PC-9 (cell line): ENCODE measurements around the gene MINPP1. TPM values are rescaled to one million over a fixed set of nuclear protein-coding genes. Genes with fewer than 3 reads are reported as not detected.
A peak's percentile ranks its signal among the peaks of the same experiment; 100 is the strongest.

Experiments used
- BruUV-seq: library from RNA; stranded (reverse); fragments of 400-500 nt; replicated peaks from 2 replicates; lab custom pipeline; 2021; lab: Mats Ljungman, UMichigan
- CTCF ChIA-PET: fragments of 300-600 bp; sonication (Branson Sonifier 250); formaldehyde crosslinking; loops from one replicate; lab custom pipeline; 2022; ENCODE audit warnings: antibody characterized with exemption; lab: Charles Lee
- POLR2A ChIA-PET: fragments of 300-600 bp; sonication (Branson Sonifier 250); formaldehyde crosslinking; loops from one replicate; lab custom pipeline; 2022; ENCODE audit warnings: antibody characterized with exemption; ENCODE audit not compliant: unreplicated experiment; lab: Charles Lee
- DNase-seq, 2 experiments: peaks; one replicate each; pipeline versions ENCODE4 v3.0.0 to v3.0.0-alpha.2; 2015 to 2022; ENCODE audit warnings: mixed read lengths in 1 of 2
- H2AFZ ChIP-seq: fragments of 200-600 bp; sonication (generic); 2 replicates; pipeline ENCODE4 v1.8.1; 2017; ENCODE audit warnings: antibody characterized with exemption
- H3F3A ChIP-seq: fragments of 200-600 bp; sonication (generic); 2 replicates; pipeline ENCODE4 v1.8.1; 2017; ENCODE audit warnings: antibody characterized with exemption, mild to moderate bottlenecking, low read depth; ENCODE audit not compliant: insufficient read depth
- H3K27ac ChIP-seq: fragments of 200-600 bp; sonication (generic); 2 replicates; pipeline ENCODE4 v1.6.1; 2016; ENCODE audit warnings: mixed run types
- H3K27me3 ChIP-seq: fragments of 200-600 bp; sonication (generic); 2 replicates; pipeline ENCODE4 v1.6.1; 2016; ENCODE audit warnings: low read depth, mixed run types; ENCODE audit not compliant: insufficient read depth
- H3K36me3 ChIP-seq: fragments of 200-600 bp; sonication (generic); 2 replicates; pipeline ENCODE4 v1.6.1; 2016; ENCODE audit warnings: low read depth, mixed run types
- H3K4me1 ChIP-seq: fragments of 200-600 bp; sonication (generic); replicated peaks from 2 replicates; pipeline ENCODE4 v1.6.1; 2016; ENCODE audit warnings: mixed run types; ENCODE audit not compliant: insufficient read depth
- H3K4me2 ChIP-seq: fragments of 200-600 bp; sonication (generic); 2 replicates; pipeline ENCODE4 v1.6.1; 2017; ENCODE audit warnings: mixed run types
- H3K4me3 ChIP-seq: fragments of 200-600 bp; sonication (generic); 2 replicates; pipeline ENCODE4 v1.6.1; 2016; ENCODE audit warnings: mixed run types
- H3K79me2 ChIP-seq: fragments of 200-600 bp; sonication (generic); 2 replicates; pipeline ENCODE4 v1.6.1; 2017; ENCODE audit warnings: low read depth, mixed run types
- H3K9me2 ChIP-seq: fragments of 200-600 bp; sonication (generic); 2 replicates; pipeline ENCODE4 v1.8.1; 2017; ENCODE audit warnings: mild to moderate bottlenecking; ENCODE audit not compliant: insufficient read depth
- H3K9me3 ChIP-seq: fragments of 200-600 bp; sonication (generic); 2 replicates; pipeline ENCODE4 v1.8.1; 2016; ENCODE audit warnings: low read depth; ENCODE audit not compliant: insufficient read depth
- H4K20me1 ChIP-seq: fragments of 200-600 bp; sonication (generic); 2 replicates; pipeline ENCODE4 v1.8.1; 2017; ENCODE audit not compliant: insufficient read depth
- CTCF ChIP-seq: fragments of 200-600 bp; sonication (generic); conservative IDR thresholded peaks from 2 replicates; pipeline ENCODE4 v1.6.1; 2017; ENCODE audit warnings: mixed run types, antibody characterized with exemption, mild to moderate bottlenecking, moderate library complexity
- EZH2 ChIP-seq: fragments of 200-600 bp; sonication (generic); IDR thresholded peaks from 2 replicates; pipeline ENCODE4 v1.8.0; 2017; ENCODE audit warnings: antibody characterized with exemption, low read depth
- intact Hi-C: fragments of 100-400 bp; cut with micrococcal nuclease; formaldehyde crosslinking; loops from one replicate; pipeline ENCODE4 v1.10.0; 2022; ENCODE audit not compliant: unreplicated experiment
- total RNA-seq: library from RNA; stranded (reverse); gene quantifications from 2 replicates; pipeline ENCODE4 v1.2.3, GENCODE V29; 2021

MINPP1 gene
- total RNA-seq, 1 experiment from 2014 or later: 14.4 TPM

GRCh38 chr10:87503401-87503800 lies 1.3 kb upstream of the MINPP1 start:
- no TSS peak for BruUV-seq
- peaks cover 4% of the 10 kb centered on the region; the same call in 1 of the 2 replicates for H3F3A ChIP-seq
- H3K36me3 ChIP-seq: 0 out of 2 replicates have a peak, but pooled peaks cover 1% of the 10 kb centered on the region
- H4K20me1 ChIP-seq: no peaks in the 10 kb centered on the region
- H2AFZ ChIP-seq: no peak overlapping the region
- no peaks in the 10 kb centered on the region for H3K27me3 ChIP-seq
- H3K9me3 ChIP-seq: no peaks in the 10 kb centered on the region
- no peak for DNase-seq
- ChIA-PET CTCF (interaction anchor here (0.7 kb wide), 1 partner anchor 956 kb away, joined by 6 read pairs; no protein-coding TSS in a partner anchor), POLR2A (no interaction called here)
- H3K9me2 ChIP-seq: no peaks in the 10 kb centered on the region
- no peak overlapping the region for H3K27ac ChIP-seq
- H3K79me2 ChIP-seq: peaks cover 35% of the 10 kb centered on the region
- H3K4me2 ChIP-seq: peak overlapping the region; percentile 95
- TF ChIP-seq CTCF (no peak), EZH2 (no peak)
- peaks cover 24% of the 10 kb centered on the region for H3K4me1 ChIP-seq
- no peak overlapping the region; the same call in 1 of the 2 replicates for H3K4me3 ChIP-seq
- intact Hi-C loops: no loop called here

GRCh38 chr10:87503886-87504285 lies 807 bp upstream of the MINPP1 start:
- H4K20me1 ChIP-seq: no peaks in the 10 kb centered on the region
- no peaks in the 10 kb centered on the region for H3K9me3 ChIP-seq
- H3K4me1 ChIP-seq: peaks cover 24% of the 10 kb centered on the region
- intact Hi-C loops: no loop called here
- H3K36me3 ChIP-seq: 0 out of 2 replicates have a peak, but pooled peaks cover 6% of the 10 kb centered on the region
- H2AFZ ChIP-seq: peak overlapping the region; percentile 99
- no peak overlapping the region for H3K27ac ChIP-seq
- DNase-seq: no peak
- ChIA-PET CTCF (no interaction called here), POLR2A (no interaction called here)
- TF ChIP-seq CTCF (no peak), EZH2 (no peak)
- H3K4me3 ChIP-seq: peak overlapping the region; percentile 92
- H3K4me2 ChIP-seq: peak overlapping the region; percentile 95
- no peaks in the 10 kb centered on the region for H3K27me3 ChIP-seq
- BruUV-seq: TSS peak; percentile 88
- H3K9me2 ChIP-seq: no peaks in the 10 kb centered on the region
- H3F3A ChIP-seq: peaks cover 4% of the 10 kb centered on the region; the same call in 1 of the 2 replicates
- H3K79me2 ChIP-seq: peaks cover 35% of the 10 kb centered on the region

GRCh38 chr10:87504307-87504639 lies 420 bp upstream of the MINPP1 start:
- peak overlapping the region; percentile 95 for H3K4me2 ChIP-seq
- H3K36me3 ChIP-seq: 0 out of 2 replicates have a peak, but pooled peaks cover 6% of the 10 kb centered on the region
- peaks cover 24% of the 10 kb centered on the region for H3K4me1 ChIP-seq
- CTCF ChIA-PET: no interaction called here
- no peaks in the 10 kb centered on the region for H3K9me3 ChIP-seq
- TF ChIP-seq EZH2: no peak
- no peak for TF ChIP-seq CTCF
- no peak for DNase-seq
- peak overlapping the region; percentile 35; the same call in 1 of the 2 replicates for H3K27ac ChIP-seq
- peak overlapping the region; percentile 92 for H3K4me3 ChIP-seq
- H3K79me2 ChIP-seq: peaks cover 35% of the 10 kb centered on the region
- no peaks in the 10 kb centered on the region for H3K27me3 ChIP-seq
- BruUV-seq: no TSS peak
- peak overlapping the region; percentile 99 for H2AFZ ChIP-seq
- H4K20me1 ChIP-seq: no peaks in the 10 kb centered on the region
- intact Hi-C loops: no loop called here
- peaks cover 4% of the 10 kb centered on the region; the same call in 1 of the 2 replicates for H3F3A ChIP-seq
- POLR2A ChIA-PET: interaction anchor here (0.6 kb wide), 1 partner anchor 172 kb away, joined by 3 read pairs; no protein-coding TSS in a partner anchor
- no peaks in the 10 kb centered on the region for H3K9me2 ChIP-seq
